ENCODE data around the gene UNC79.

UNC79 gene

GRCh38 chr14:93693914-93694313 lies 263.2 kb downstream of the UNC79 start:
- TF ChIP-seq, protein P1, sequence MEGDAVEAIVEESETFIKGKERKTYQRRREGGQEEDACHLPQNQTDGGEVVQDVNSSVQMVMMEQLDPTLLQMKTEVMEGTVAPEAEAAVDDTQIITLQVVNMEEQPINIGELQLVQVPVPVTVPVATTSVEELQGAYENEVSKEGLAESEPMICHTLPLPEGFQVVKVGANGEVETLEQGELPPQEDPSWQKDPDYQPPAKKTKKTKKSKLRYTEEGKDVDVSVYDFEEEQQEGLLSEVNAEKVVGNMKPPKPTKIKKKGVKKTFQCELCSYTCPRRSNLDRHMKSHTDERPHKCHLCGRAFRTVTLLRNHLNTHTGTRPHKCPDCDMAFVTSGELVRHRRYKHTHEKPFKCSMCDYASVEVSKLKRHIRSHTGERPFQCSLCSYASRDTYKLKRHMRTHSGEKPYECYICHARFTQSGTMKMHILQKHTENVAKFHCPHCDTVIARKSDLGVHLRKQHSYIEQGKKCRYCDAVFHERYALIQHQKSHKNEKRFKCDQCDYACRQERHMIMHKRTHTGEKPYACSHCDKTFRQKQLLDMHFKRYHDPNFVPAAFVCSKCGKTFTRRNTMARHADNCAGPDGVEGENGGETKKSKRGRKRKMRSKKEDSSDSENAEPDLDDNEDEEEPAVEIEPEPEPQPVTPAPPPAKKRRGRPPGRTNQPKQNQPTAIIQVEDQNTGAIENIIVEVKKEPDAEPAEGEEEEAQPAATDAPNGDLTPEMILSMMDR (IDR thresholded peaks at IDR 0.05; ENCODE audit: control insufficient read depth, extremely low read depth, insufficient read depth), result no peak
- DNase-seq (ENCODE audit: low read depth), result no peak

GRCh38 chr14:93700928-93701327 lies 270.2 kb downstream of the UNC79 start:
- no peak overlapping the region for H3K4me3 ChIP-seq (ENCODE audit: low read depth, low read length)
- no peak for DNase-seq (ENCODE audit: low read depth)
- TF ChIP-seq, protein P1 (IDR thresholded peaks at IDR 0.05; ENCODE audit: control insufficient read depth, extremely low read depth, insufficient read depth), result no peak

More at GRCh38 chr14:93693914-93694313, 263.2 kb downstream of the UNC79 start:
- H3K4me3 ChIP-seq (ENCODE audit: low read depth, low read length), result no peak overlapping the region

GRCh38 chr14:93701562-93701961 lies 270.8 kb downstream of the UNC79 start:
- no peak overlapping the region for H3K4me3 ChIP-seq (ENCODE audit: low read depth, low read length)
- TF ChIP-seq, protein P1 (IDR thresholded peaks at IDR 0.05; ENCODE audit: control insufficient read depth, extremely low read depth, insufficient read depth), result no peak
- no peak for DNase-seq (ENCODE audit: low read depth)

- TF ChIP-seq, protein P1 (IDR thresholded peaks at IDR 0.05; ENCODE audit: control insufficient read depth, extremely low read depth, insufficient read depth), result no peak
- DNase-seq (ENCODE audit: low read depth), result no peak
- H3K4me3 ChIP-seq (ENCODE audit: low read depth, low read length), result no peak overlapping the region
These were observed 272.2 kb downstream of the UNC79 start for GRCh38 chr14:93702946-93703345.

DNA sequence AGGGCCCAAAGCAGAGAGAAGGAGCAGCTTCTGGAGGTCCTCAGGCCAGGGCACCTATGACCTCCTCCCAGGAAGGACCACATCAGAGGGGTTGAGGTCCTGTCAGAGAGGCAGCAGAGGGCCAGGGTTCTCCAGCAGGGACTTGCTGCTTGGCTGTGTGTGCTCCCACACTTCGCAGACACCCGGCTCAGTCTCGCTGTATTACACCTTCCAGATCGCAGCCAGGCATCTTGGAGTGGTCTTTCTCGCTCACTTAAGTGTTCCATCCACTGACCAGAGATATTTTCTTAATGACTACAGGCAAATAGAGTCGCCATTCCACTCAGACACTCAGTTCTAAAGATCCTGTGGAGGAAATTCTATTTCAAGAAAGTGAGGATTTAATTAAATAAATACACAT lies 273.2 kb downstream of the UNC79 start:
- no peak for DNase-seq (ENCODE audit: low read depth)
- TF ChIP-seq, protein P1 (IDR thresholded peaks at IDR 0.05; ENCODE audit: control insufficient read depth, extremely low read depth, insufficient read depth), result no peak
- no peak overlapping the region for H3K4me3 ChIP-seq (ENCODE audit: low read depth, low read length)

DNA sequence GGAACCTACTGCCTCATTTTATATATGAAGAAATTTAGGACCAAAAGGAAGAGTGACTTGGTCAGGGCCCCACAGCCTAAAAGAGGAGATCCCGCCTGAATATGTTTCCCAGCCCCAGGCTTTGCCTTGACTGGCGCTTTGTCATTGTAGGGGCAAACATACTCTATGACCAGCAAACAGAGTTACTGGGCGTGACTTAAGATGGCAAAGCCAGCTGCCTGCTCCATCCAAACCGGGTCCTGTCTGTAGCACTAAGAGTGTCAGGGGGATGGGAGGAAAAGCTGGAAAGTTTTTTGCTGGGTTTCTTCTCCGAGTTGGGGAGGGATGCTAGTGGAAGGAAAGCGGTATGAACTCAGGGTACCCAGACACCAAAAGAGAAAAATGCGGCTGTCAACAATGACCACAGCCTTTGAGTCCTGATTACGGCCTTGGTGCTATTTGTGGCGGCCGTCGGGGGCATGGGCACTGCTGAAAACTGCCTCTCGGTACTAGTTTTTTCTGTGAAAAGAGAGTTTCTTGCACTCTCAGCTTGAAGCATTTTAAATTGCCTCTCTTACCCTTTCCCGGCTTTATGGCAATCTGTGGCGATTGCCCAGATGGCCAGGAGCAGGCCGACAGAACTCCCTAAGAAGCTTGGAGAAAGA lies 274.9 kb downstream of the UNC79 start:
- TF ChIP-seq, protein P1 (IDR thresholded peaks at IDR 0.05; ENCODE audit: control insufficient read depth, extremely low read depth, insufficient read depth), result no peak

GRCh38 chr14:93706360-93706955 lies 275.7 kb downstream of the UNC79 start:
- TF ChIP-seq, protein P1 (IDR thresholded peaks at IDR 0.05; ENCODE audit: control insufficient read depth, extremely low read depth, insufficient read depth), result no peak
- no peak overlapping the region for H3K4me3 ChIP-seq (ENCODE audit: low read depth, low read length)
- no peak for DNase-seq (ENCODE audit: low read depth)

More for the DNA sequence above, 274.9 kb downstream of the UNC79 start:
- H3K4me3 ChIP-seq (ENCODE audit: low read depth, low read length), result no peak overlapping the region
- no peak for DNase-seq (ENCODE audit: low read depth)
